Activated gamma-delta T cell (primary cell): ENCODE measurements around the gene SRPK1.
"Not testable (repeated sequence)": the region's sequence is repeated elsewhere in the genome, so short reads cannot be mapped to it uniquely, and the experiment has no call there.

Experiments
- DNase-seq: peaks from one replicate; lab custom pipeline; 2025; lab: John Stamatoyannopoulos, UW
- total RNA-seq, 2 donors: gene quantifications; one replicate each; lab custom pipeline; 2026; lab: John Stamatoyannopoulos, UW

The SRPK1 gene
- total RNA-seq: 105 to 110 reads per million in 2 donors

DNA sequence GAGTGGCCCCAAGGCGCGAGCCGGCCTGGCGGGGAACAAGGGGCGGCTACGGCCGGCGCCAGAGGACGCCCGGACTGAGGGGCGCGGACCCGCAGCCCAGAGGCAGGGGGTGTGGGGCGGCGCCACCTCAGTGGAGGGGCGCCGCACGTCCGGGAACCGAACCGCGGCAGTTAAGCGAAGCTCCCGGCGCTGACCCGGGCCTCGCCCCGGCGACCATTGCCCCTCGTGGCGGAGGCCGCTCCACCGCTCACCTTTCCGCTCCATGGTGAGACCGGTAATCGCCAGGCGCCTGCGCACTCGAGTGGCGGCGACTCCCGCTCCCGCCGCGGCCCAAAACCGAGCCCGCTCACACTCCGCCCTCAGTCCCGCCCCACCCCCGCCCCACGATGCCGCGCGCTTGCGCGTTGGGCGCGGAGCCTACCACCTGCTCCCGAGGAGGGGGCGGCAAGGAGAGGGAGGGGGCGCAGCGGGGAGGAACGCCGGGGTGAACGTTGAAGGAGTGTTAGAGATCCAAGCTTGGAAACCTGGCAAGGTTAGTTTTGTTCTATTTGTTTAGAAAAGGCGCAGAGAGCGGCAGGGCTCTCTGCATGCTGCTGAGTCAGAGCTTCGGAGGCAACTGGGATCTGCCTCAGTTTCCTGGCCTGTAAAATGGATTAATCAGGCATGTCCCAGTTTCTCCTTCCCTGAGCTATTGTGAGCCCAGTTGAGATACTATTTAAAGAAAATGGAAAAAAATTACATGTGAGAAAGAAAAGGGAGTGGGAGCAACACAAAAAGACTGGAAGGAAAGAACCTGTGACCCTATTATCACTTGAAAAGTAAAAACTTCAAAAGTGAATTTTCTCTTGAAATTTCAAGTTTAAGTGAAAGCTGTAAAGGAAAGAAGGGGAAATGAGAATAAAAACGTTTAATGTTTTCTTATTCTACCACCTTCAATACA is at the start of gene SRPK1:
Gene SRPK1 (minus strand): TSS at position 306 of the 940 bp plus-strand sequence. CDS start 42 bp downstream, at position 264.
- peak; percentile 77 for DNase-seq

DNA sequence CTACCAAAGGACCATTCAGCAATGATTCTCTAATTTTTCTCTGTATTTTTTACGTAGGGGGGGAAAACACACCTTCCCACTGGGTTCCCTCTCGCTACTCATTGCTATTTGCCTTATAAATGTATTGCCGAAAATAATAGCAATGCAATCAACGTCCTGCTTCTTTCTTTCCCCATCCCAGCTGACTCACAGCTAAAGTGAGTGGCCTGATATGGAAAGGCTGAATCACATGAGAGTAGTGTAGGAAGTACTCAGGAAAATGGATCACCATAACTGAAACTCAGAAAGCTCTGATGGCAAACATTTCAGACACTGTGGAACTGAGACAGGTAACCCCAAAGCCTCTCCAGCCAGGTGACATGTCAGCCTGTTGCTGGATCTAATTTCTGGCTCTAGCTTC is 49.3 kb upstream of the SRPK1 start:
- DNase-seq: no peak

DNA sequence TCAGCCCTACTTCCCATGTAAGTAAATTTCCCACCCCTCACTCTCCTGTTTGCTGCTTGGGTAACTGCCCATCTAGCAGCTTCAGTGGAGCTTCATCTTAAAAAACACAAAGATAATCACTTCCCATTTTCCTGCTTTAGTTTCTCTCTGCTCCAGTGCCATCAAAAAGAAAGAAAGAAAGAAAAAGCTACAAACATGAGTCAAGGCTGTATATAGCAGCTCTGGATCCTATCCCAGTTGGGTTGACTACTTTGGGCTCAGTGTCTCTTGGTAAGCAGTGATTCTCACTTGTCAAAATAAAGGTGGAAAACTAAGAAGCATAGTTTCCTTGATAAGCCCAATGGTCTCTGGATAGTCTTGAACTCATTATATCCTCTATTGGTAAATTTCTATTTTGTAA is 48.7 kb upstream of the SRPK1 start:
- no peak for DNase-seq

DNA sequence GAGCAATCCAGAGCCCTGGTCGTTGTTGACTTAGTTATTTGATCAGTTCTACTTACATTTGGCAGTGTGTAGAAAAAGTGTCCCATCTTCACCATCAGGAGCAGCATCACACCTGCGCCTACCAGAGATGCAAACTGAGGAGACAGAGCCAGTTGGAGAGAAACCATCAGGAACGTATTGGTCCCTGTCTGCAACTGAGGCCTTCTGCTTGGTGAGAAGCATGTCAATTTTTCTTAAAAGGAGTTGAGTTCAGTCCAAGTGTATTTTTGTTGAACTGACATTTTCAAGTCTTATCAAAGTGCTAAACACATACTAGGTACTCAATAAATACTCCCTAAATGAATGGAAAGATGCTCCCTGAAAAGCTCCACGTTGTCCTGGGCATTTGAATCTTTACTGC is 47.9 kb upstream of the SRPK1 start:
- no peak for DNase-seq

DNA sequence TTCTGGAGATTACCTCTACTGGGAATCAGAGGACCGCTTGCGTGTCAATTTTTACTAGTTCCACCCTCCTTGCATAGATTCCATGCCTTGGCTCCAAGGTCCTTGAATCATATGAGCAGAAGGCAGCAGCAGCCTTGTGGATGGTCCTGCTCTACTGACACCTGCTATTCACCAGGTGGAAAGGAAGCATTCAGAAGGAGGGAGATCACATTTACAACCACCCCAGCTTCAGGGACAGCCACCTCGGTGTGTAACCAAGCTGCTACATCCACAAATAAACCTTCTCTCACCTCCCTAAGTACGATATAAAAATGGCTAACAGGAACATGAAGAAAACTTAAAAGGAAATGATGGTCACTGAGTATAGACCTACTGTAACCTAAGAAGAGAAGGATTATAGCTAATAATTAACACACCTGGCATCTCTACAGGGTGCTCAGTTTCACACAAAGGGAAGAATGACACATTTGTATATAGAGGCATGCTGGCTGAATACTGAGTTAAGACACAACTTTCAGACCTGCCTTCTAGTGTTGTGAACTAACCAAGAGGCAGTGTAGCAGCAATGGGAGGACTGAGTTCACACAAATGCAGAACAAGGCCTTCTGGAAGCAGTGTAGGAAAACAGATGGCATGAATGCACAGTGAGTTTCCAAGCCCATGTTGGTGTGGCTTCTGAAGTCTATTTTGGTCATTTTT is 46.3 kb upstream of the SRPK1 start:
- no peak for DNase-seq

DNA sequence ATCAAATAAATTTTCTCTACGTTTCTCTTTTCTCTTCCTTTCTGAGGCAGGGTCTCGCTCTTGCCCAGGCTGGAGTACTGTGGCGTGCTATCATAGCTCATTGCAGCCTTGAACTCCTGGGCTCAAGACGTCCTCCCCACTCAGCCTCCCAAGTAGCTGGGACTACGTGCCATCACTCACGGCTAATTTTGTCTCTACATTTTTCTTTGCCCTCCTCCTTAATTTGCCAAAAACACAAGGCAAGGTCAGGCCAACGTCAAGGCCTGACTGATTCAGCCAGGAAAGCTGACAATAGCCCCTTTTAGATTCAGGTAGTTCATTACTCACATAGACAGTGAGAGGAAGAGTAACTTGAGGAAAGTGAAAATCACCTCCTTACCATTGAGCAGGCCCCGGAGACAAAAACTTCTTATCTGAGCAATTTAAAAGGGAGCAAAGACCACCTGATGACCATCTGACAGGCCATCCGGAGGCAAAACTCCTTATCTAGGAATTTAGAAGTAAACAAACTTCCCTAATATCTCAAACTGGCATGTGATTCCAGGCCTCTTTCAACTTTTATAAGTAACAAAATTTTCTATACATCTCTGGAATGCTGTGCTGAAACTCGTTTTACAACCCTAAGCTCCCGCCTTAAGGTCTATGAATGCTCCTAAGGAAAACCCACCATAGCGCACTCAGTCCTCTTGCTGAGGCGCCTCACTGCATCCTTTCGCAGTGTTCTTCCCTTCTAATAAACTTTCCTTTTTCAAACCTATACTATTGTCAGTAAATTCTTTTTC is 42.1 kb upstream of the SRPK1 start:
- no peak for DNase-seq

DNA sequence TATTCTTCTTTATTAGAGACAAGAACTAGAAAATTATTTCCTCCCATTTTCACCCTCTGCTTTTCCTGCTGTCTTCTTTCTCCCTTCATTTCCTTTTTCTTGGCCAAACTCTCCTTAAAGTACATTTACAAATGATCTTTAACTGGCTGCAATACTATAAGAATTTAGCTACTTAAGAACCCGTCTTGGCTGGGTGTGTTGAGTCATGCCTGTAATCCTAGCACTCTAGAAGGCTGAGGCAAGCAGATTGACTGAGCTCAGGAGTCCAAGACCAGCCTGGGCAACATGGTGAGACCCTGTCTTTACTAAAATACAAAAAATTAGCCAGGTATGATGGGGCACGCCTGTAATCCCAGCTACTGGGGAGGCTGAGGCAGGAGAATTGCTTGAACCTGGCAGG is 39.3 kb upstream of the SRPK1 start:
- no peak for DNase-seq

DNA sequence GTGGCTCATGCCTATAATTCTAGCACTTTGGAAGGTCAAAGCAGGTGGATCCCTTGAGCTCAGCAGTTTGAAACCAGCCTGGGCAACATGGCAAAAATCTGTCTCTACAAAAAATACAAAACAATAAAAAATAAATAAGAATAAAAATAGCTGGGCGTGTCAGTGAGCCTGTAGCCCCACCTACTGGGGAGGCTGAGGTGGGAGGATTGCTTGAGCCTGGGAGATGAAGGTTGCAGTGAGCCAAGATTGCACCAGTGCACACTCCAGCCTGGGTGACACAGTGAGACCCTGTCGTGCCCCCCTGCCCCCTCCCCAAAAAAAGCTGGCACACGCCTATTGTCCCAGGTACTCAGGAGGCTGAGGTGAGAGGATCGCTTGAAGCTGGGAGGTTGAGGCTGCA is 35.1 kb upstream of the SRPK1 start:
- DNase-seq: no peak

DNA sequence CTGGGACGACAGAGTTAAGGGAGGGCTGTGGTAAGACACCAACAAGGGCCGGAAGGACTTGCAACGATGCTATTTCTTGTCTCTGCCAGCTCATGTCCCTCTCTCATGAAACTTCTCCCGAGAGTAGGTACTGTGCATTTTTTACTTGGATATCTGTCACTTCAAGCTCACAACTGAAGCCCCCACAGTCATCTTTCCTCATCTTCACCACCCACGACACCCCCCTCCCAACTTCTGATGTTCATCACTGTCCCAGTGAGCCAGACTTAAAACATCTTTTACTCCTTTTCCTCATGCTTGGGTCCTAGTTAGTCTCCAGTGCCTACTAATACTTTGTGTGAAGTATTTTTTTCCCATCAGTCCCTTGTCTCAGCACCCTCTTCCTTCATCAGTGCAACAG is 34.6 kb upstream of the SRPK1 start:
- DNase-seq: no peak

DNA sequence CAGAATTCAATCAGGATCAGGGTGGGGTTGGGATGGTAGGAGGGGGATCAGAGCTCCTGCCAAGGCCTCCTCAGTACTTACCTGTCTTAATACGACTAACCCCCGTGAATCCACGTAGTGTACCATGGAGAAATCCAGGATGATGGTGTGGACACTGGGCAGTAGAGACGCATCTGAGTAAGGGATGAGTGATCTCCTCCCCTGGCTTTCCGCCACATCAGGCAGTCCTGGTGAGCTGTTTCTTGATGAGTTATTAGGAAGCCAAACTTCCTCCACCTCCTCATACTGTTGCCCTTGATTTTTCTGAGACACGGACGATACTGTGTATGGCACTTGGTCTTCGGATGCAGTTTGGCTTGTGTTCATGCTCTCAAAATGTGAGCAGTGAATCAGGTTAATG is 34.2 kb upstream of the SRPK1 start:
- no peak for DNase-seq

DNA sequence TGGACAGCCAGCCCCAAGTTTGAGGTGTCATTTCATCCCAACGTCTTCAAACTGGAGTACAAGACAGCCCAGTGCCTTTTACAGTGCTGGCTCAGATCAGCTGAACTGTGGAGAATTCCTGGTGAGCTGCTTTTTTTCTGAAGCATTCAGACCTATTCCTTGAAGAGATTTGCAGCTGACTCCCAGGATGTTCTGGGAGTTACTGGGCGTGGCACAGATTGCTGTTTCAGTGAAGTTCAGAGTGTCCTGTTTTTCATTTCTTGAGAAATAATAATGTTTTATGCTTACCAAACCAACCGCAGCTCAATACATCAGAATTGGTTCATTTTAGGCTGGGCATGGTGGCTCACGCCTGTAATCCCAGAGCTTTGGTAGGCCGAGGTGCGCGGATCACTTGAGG is 33.4 kb upstream of the SRPK1 start:
- no peak for DNase-seq

DNA sequence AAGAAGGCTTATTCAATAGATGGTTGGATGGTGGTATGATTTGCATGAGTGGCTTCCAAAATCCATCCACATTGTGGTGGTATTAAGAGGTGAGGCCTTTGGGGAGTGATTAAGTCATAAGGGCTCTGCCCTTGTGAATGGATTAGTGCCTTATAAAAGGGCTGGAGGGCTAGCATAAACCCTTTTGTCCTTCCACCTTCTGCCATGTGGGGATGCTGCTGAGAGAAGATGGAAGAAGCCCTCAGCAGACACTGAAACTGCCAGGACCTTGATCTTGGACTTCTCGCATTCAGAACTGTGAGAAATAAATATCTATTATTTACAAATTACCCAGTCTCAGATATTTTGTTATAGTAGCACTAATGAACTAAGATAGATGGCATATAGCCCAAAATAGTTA is 27.8 kb upstream of the SRPK1 start:
- no peak for DNase-seq

DNA sequence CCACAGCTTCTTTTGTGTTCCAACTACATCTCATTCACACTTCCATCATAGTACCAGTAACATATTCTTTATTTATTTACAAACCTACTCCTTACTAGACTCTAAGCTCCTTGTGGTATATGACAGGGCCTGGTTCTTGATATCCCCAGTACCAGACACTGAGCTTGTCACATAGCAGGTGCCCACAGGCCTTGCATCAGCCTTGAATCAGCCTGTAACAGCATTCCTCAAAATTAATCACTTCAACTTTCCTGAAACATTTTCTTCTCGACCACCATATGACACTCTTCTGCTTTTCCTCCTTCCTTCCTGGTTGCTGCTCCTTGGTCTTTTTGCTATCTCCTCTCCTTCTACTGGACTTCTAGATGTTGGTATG is 24.7 kb upstream of the SRPK1 start:
- no peak for DNase-seq

DNA sequence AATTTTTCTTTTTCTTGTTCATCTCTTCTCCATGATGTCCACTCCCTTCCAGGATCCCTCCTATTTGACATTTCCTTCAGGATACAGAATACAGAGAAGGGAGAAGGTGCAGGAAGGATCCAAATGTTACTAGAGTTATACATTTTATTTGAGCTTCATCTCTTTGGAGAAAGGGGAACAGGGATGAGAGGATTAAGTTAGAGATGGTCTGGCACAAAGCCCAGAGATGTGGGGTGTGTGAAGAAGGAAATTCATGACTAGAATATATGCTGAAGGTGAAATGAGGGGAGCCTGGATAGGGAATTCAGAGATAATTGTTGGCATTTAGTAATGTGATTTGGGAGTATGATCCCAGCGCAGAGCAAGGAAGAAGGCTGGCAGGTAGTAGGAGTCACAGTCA is 22.5 kb upstream of the SRPK1 start:
- no peak for DNase-seq

DNA sequence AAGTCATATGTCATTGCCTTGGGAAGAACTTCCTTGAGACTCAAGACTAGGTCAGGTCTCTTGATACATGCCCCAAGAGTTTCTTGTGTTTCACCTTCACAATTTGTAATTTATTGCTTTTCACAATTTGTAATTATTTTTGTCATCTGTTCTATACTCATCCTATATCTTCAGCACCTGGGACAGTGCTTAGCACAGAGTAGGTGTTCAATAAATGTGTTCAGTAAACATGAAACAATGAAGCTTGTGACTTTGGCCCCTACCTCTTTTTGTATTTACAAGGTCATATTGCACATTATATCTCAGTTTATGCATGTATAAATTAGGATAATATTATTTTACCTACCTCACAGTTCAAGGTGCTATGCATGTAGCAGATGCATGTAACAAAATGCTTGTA is 21.5 kb upstream of the SRPK1 start:
- no peak for DNase-seq

DNA sequence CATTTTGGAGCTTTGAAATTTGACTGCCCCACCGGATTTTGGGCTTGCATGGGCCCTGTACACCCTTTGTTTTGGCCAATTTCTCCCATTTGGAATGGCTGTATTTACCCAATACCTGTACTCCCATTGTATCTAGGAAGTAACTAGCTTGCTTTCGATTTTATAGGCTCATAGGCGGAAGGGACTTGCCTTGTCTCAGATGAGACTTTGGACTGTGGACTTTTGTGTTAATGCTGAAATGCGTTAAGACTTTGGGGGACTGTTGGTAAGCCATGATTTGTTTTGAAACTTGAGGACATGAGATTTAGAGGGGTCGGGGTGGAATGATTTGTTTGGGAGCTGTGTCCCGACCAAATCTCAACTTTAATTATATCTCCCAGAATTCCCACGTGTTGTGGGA is 20.3 kb upstream of the SRPK1 start:
- DNase-seq: not testable (repeated sequence)

DNA sequence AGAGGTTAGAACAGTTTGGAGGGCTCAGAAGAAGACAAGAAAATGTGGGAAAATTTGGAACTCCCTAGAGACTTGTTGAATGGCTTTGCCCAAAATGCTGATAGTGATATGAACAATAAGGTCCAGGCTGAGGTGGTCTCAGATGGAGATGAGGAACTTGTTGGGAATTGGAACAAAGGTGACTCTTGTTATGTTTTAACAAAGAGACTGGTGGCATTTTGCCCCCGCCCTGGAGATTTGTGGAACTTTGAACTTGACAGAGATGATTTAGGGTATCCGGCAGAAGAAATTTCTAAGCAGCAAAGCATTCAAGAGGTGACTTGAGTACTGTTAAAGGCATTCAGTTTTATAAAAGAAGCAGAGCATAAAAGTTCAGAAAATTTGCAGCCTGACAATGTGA is 19.1 kb upstream of the SRPK1 start:
- DNase-seq: not testable (repeated sequence)

DNA sequence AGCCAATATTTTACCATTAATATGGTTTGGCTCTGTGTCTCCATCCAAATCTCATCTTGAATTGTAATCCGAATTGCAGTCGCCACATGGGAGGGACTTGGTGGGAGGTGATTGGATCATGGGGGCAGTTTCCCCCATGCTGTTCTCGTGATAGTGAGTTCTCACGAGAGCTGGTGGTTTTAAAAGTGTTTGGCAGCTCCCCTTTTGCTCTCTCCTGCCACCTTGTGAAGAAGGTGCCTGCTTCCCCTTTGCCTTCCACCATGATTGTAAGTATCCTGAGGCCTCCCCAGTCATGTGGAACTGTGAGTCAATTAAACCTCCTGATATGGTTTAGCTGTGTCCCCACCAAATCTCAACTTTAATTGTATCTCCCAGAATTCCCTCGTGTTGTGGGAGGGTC is 18.4 kb upstream of the SRPK1 start:
- DNase-seq: not testable (repeated sequence)

DNA sequence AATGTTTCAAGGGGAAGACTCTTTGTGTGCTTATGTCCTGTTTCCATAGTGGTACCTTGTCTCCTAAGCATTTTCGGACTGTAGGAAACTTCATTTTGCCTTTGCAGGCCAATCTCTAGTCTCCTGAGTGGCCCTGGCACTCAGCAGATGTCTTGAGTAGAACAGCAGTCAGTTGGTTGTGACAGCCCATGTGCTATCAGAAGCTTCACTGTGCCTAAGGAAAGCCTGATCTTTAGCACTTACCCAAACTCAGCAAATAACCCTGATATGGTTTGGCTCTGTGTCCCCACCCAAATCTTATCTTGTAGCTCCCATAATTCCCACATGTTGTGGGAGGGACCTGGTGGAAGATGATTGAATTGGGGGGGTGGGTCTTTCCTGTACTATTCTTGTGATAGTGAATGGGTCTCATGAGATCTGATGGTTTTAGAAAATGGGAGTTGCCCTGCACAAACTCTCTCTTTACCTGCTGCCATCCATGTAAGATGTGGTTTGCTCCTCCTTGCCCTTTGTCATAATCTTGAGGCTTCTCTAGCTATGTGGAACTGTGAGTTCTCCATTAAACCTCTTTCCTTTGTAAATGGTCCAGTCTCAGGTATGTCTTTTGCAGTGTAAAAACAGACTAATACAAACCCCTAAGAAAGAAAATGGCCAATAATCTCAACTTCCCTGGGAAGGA is 15.9 kb upstream of the SRPK1 start:
- DNase-seq: no peak

DNA sequence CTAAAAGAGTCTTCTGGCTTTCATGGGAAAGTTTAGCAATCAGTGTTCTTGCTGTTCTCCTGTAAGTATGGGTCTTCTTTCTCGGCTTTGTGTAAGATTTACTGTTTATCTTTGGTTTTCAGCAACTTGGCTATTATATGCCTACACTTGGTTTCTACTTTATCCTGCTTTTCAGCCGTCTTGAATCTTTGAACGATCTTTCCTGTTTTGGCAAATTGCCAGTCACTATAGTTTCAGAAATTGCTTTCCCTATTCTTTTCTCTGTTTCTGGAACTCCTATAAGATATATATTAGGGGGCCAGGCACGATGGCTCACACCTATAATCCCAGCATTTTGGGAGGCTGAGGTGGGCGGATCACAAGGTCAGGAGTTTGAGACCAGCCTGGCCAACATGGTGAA is 14.6 kb upstream of the SRPK1 start:
- DNase-seq: no peak

DNA sequence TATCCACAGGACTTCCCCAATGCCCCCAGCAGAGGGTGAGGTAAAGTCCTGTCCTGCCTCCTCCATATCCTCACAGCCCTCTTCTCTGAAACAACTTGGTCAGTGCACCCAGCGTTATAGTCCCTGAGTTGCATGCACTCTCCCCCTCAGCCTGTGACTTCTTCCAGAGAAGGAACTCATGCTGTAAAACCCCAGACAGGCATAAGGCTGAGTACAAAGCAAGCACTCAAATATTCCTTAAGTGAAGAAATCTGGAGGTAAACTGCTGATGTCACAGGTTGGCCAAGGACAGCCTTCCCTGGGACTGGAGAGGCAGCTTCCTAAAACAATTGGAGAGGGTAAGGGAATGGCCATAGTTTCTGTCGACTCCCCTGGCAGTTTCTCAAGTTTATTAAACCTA is 12.9 kb upstream of the SRPK1 start:
- DNase-seq: no peak

DNA sequence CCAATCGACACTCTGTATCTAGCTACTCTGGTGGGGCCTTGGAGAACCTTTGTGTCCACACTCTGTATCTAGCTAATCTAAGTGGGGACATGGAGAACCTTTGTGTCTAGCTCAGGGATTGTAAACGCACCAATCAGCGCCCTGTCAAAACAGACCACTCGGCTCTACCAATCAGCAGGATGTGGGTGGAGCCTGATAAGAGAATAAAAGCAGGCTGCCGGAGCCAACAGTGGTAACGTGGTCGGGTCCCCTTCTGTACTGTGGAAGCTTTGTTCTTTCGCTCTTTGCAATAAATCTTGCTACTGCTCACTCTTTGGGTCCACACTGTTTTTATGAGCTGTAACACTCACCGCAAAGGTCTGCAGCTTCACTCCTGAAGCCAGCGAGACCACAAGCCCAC is 11.0 kb upstream of the SRPK1 start:
- DNase-seq: not testable (repeated sequence)
